ENCODE measurements around the gene CA5A.
A peak's percentile ranks its signal among the peaks of the same experiment; 100 is the strongest.
"Not testable (repeated sequence)": the region's sequence is repeated elsewhere in the genome, so short reads cannot be mapped to it uniquely, and the experiment has no call there.

Gene CA5A

DNA sequence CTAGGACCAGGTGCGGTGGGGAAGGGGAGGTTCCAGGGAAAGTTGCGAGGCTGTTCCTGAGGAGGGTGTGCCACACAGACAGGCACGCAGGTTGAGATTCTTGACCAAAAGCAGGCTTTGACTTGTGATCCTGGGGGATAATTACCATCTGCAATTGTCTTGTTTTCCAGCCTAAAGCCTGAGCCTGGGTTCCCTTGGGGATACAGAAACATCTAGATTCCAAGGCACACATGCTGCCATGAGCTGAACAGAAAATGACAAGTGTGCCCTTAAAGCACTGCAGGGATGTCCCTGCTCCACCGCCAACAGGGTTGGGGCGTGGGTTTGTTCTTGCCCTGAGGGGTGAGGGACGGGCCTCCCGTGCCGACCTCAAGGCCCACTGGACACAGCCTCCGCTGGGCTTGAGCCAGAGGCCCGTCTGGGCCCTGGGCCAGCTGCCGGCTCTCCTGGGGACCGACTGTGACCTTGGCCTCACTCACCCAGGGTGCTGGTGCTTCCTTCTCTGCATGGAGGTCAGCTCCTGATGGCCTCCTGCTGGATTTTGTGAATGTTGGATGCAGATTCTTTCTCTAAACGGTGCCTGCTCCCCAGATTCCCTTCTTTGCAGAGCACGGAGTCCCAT is 14.0 kb downstream of the CA5A start:
- DNase-seq, result no peak

DNA sequence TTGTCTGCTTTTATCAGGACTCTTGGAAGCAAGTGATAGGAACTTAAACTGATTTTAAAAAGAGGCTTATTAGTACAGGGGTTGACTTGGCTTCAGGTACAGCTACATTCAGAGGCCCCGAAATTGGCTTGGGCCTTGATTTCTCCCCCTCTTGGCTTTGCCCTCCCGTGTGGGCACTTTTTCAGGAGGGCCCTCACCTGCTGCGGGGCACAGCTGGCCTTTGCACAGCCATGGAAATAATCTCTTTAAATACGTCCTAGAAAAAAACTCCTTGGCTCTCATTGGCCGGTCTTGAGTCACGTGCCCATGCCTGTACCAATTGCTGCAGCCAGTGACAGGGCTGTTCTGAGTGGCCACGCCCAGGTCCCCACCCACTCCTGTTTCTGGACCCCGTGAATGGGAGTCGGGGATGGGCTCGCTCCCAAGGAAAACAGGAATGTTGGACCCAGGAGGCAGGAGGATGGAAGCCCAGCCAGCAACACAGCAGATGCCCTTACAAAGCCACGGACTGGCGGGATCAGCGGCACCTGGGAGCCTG is 15.0 kb downstream of the CA5A start:
- DNase-seq, result no peak

DNA sequence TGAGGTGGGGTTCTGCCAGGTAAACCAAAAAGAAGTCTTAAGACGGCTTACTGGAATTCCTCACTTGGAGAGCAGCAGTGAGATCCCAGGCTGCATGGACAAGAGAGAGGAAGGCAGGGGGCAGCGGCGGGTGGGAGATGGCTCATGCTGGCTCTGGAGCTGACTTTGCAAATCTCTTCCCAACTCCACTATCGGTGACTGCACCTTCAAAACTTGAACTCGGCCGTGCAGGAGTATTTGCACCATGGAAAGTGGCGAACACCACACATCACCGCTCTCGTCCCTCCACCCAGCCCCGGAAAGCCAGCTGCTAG is 16.7 kb downstream of the CA5A start:
- no peak for DNase-seq

DNA sequence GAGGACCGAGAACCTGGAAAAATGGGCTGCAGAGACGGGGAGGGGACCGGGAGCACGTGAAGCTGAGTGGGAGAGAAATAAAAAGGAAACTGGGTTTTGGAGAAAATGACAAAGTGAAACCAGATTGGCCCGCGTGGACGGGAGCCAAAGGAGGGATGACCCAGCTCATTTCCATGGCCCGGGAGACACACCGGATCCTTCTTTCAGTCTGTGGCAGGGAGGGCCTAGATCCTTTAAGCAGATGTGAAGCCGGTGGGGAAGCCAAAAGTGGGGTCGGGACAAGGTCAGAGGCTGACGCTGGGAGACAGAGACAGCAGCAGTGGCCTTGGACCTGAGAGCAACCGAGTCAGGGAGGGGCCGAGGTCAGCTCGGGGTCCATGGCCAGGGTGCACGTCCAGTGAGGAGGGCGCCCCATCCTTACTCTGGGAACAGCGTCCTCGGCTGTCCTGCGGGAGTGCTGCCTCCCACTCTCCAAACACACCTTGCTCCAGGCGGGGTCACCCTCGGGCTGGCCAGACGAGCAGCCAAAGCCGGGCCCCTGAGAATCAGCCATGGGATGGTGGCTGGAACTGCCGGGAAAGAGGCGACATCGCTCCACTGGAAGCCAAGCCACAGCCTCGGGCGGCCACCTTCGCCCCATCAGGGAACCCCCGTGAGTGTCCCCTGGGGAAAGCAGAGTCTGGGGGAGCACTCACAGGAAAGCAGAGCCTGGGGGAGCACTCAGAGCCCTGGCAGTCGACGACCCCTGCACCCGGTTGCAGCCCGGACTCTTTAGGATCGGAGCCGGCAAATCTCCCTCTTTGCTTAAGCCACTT is 17.3 kb downstream of the CA5A start:
- peak; percentile 86 for DNase-seq

DNA sequence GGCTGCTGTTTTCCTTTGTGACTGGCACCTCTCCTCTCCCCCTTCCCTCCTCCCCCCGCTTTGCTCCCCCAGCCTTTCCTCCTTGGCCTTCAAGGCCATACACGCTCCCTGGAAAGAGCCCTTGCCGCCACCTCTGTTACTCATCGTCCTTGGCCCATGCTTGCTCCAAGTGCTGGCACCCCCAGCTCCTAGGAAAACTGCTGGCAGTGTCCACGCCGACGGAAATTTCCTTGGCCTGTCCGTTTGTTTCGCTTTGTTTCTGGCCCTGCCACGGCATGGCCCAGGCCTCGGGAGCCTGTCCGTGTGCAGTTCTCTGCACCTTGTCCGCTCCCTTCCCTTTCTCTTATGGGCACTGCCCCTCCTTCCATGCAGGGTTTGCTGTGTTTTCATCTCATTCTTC is 18.0 kb downstream of the CA5A start:
- peak; percentile 71 for DNase-seq

DNA sequence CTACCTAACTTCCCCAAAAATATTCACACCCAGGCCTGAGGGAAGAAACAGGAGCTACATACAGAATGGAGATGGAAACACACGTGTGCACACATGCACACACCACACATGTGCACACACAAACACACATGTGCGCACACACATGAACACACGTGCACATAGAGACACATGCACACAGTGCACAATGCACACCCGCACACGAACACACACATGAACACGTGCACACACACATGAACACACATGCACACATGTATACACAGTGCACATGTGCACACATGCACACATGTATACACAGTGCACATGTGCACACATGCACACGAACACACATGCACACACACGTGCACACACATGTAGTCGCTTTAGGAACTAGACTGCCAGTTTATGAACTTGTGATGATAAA is 18.8 kb downstream of the CA5A start:
- no peak for DNase-seq

DNA sequence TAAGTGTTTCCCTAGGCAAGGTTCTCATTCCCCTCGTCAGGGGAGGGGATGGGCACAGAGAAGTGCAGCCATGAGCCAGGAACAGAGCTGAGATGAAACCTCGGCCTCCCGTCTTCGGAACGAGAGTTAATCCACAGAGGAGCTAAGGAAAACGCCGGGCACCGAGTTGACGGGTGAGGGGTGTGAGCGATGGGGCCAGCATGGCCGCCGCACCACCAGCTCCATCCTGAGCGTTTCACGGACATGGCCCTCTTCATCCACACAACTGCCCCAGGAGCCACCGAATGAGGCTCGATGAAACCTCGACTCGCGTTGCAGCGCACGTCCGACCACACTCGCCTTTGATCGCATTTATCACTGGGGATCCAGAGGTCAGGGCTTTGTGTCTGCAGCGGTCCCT is 21.5 kb downstream of the CA5A start:
- no peak for DNase-seq

DNA sequence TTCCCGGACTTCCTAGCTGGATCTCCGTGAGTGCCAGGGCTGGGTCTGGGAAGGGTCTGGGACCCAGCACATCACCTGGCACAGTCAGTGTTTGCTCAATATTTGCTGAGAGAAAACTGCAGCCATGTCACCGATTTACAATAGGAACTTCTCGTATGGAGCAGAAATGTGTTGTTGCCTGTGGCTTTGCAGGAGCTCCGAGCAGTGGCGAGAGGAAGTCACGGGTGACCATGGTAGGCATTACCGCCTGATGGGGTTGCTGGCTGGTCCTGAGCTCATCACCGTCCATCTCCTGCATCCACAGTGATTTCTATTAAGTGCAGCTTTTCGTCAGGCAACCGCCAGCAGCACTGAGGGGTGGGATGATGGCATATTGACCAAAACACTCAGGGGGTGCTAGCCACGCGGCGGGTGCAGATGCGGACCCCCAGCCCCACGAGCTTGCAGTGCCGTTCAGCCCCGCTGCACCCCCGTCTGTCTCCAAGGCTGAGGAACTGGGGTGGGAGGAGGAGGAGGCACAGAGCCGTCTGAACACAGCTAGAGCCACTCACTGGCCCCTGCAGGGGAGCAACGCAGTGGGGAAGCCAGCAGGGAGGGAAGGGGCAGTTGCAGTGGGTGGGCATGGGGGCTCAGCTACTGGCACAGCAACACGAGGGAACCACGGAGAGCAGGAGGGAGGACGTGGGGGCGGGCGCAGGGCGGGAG is 22.2 kb downstream of the CA5A start:
- not testable (repeated sequence) for DNase-seq

DNA sequence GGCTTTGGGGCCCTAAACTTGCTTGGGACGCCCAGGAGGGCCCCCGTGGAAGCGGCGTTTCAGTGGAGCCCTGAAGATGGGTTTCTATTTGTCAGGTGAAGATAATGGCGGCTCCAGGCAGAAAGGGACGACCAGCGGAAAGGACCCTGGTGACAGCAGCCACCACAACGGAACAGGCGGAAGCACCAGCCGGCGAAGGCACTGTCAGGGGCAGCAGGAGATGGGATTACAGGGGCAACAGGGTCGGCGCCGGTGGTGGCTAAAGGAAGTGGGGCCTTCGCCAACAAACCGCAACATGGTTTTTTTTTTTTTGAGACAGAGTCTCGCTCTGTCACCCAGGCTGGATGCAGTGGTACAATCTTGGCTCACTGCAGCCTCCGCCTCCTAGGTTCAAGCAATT is 23.6 kb downstream of the CA5A start:
- not testable (repeated sequence) for DNase-seq

DNA sequence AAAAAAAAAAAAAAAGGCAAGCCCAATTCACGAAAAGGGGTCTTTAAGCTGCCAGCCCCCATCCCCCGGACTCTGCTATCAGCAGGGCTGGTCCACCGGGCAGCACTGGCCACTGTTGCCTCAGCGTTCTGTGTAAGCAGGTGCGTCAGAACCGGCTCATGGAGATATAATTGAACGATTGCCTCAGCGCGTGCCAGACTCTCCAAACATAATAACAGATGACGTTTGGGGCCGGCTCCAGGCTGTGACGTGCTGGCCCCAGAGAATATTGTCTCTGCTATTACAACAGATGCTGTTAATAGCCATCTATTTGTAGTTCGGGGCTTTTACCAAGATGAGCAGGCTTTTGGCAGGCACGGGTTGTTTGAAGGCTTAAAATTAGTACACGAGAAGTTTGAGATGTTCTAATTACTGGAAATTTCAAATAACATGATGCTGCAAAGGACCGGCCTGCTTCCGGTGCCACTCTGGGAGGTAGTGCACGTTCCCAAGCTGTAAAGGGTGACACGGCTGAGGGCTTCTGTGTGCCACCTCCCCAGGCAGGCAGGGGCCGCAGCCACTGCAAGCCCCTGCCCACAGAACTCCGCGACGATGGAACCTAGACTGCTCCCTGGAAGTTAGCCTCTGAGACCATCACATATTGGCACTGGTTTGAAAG is 25.1 kb downstream of the CA5A start:
- DNase-seq, result peak; percentile 87

DNA sequence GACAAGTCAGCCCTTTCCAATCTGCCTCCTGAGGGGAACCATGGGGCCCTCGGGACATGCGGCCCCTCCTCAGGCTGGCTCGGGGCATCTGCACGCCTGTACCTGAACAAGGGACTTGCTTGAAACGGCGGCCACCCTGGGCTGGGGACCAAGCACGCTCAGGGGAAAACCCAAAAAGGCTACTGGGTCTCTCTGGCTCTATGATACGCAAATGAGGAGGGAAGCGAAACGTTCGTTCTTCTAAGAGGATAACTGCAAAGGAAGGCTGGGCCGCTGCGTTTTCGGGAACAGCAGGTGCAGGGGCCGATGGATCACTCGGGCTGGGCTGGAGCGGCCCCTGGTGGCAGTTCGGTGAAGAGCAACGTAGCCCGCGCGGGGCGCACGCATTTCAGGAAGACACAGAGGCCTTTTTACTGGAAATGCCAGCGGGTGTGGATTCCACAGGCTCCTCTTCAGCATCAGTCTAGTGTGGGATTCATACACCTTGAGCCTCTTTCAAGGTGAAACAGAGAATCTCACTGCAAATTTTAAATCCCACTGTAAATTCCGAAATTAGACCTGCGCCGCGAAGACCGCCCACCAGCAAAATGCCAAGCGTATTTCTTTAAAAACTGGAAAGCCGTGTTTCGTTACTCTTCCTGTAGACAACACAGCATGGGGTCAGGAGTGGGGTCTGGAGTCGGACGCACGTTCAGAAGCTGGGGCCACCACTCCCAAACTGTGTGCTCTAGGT is 27.0 kb downstream of the CA5A start:
- peak; percentile 78 for DNase-seq

DNA sequence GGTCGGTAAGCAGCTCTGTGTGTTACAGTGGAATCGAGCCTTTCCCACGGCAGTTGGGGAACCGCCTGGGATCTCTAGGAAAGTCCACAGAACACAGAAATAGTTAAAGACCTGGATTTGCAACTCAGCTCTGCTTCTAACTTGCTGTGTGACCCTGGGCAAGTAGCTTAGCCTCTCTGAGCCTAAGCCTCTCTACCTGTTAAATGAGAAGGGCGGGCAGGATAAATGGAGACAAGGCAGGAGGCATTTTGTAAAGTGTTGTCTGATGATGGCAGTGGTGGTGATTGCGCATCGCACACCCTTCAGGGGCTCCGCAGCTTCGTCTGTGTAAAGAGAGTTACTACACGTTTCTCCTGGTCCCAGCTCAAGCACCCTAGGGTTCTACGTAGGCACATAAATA is 28.2 kb downstream of the CA5A start:
- DNase-seq, result not testable (repeated sequence)

DNA sequence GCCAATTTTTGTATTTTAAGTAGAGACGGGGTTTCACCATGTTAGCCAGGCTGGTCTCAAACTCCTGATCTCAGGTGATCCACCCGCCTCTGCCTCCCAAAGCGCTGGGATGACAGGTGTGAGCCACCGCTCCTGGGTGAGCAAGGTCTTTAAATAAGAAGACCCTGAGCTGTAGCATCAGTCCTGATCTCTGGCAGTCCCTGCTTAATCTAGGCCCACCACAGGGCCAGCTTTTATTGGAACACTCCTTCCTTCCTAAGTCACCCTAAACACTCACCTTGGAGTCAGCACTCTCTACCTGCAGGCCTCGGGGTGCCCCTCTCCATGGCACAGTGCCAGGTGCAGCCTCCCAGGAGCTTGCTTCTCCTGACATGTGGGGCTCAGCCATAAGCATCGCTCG is 30.8 kb downstream of the CA5A start:
- DNase-seq, result not testable (repeated sequence)

DNA sequence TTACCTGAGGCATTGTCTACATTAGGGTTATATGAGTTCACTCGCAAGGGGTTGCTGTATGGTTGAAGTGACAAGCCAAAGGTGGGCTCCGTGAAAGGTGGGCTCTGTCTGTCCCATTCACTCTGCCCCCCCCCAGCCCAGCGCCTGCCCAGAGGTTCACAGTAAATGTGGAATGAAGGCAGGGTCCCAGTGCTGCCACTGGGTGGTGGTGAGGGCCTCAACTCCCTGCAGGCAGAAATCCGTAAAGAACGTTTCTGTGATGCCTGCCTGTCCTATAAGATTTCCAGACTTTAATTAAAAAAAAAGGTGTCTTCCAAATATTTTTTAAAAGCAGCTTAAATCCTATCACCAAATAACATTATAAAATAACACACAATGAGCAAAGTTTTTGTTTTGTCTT is 31.4 kb downstream of the CA5A start:
- not testable (repeated sequence) for DNase-seq

DNA sequence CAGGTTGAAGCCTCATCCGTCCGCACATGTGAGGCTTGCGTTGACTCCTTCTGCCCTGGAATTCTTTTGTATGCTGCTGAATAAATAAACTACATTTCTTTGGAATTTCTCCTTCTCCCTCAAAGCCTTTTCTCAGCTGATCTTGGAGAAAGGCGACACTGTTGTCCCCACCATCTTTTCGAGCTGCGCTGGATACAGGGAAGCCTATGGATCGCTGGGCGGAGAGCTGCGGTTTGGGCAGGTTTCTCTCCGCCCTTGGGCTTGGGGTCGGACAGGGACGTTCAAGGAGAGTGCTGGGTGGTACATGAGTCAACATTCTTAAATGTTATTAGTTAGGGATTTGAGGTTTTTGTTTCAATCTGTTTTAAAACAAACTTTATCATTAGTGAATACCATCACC is 35.8 kb downstream of the CA5A start:
- DNase-seq, result not testable (repeated sequence)

DNA sequence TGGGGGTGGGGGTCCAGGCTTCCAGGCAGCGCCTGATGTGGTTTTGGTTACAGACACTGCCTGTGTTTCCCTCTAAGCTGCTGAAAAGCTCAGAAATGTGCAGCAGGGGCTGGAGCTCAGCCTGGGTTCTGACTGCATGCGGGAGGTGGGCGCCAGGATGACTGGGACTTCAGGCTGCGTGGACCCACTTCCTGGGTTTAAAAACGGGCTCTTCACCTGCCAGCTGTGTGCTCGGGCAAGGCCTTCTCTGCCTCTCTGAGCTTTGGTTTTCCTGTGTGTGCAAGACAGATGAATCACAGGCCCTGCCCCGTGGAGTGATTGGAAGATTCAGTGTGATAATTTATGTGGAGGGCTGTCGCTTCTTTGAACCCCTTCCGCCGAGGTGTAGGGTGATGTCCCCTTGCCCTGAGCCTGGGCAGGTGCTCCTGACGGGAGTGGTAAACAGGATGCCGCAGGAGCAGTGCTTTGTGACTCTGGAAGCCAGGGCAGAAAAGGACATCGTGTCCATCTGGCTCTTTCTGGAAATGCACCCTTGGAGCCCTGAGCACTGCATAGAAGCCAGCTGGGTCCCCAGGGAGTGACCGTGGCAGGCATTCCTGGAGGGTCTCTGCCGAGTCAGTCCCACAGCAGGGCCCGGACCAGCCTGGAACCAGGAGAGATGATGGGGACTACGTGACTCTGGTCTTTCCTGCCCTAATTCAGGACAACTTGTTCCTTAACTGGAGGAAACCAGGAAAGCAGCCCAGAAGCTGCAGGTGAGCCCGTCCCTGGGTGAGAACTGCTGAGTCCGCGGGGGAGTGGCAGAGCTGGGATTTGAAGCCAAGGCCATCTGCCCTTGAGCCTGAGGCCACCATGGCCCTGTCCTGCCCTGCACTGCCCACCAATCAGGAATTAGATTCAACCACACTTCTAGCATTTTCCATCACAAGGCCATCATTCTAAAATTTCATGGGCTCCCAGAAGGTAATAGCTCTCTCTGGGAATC is 38.5 kb downstream of the CA5A start:
- DNase-seq, result no peak

DNA sequence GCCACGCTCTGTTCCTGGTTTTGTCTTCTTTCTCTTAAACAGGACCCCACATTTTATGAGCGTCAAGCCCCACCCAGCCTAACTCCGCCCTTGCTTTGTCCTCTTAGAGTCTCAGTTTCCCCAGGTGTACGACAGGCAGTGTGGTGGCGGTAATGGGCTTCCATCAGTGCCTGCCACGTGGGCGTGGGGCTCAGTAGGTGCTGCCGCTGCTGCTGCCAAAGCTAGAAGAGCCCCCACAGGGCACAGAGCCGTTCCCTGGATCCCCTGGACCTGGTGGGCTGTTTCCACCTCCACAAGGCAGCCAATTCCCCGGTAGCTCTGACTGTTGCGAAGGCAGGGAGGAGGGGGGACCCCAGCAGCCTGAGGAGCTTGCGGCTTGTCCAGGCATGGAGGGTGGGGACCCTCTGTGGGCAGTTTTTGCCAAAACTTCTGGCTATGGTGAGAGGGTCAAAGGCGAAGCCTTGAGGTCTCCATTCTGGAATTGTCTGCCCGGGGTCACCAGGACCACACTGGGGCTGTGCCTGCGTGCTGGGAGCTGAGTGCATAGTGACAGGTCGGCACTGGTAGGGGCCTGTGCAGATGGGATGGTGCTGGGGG is 39.3 kb downstream of the CA5A start:
- DNase-seq, result not testable (repeated sequence)

DNA sequence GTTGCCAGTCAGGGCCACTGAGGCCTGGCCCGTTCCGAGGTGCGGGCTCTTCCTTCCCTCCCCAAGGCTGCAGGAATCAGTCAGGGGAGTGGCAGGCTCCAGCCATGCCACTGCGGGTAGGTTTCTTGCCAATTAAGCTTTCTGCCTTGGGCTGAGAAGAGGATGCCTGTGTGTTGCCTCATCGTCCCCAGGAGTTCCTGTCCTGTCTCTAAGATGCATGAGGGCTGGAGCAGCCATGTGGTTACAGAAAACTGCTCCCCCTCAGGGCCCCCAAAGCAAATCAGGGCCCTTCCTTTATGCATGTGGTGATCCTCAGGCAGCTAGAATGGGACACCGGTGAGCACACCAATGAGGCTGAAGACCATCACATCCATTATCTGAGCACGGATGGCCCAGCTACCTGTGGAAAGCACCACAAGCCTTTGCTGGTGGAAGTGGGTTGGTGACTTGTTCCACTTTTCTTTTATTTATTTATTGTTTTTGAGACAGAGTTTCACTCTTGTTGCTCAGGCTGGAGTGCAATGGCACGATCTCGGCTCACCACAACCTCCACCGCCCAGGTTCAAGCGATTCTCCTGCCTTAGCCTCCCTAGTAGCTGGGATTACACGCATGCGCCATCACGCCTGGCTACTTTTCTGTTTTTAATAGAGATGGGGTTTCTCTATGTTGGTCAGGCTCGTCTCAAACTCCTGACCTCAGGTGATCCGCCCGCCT is 40.0 kb downstream of the CA5A start:
- not testable (repeated sequence) for DNase-seq

DNA sequence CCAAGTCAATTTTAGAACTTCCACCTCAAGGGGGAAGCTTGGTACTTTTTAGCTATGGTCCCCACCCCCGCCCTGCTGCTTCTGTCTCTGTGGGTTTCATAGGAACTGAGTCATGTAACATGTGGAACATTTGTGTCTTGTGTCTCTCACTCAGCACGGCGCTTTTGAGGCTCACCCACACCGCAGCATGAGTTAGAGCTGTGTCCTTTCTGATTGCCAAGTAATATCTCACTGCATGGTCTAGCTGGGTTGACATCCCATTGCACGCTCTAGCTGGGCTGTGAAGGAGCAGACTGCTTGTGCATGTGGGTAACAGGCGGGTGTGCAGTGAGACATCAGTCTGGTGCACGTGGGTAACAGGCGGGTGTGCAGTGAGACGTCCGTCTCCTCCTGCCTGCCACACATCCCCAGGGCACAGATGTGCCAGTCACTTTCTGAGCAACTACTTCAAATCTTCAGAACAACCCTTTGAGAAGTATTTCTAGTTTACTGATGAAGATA is 40.6 kb downstream of the CA5A start:
- no peak for DNase-seq

DNA sequence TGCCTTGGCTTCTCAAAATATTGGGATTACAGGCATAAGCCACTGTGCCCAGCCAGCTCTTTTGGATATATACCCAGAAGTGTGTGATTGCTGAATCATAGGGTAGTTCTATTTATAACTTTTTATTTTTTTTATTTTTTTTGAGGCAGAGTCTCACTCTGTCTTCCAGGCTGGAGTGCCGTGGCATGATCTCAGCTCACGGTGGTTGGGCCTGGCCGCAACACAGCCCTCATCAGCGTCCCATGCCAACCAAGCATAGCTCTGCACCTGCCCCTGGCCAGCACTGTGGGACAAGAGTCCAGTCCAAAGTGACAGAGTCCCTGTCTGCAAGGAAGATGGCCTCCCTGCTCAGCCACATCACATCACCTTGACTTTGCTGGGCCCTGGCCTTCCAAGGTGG is 42.3 kb downstream of the CA5A start:
- not testable (repeated sequence) for DNase-seq

All from femur (tissue), 1 donor.